GM12892 (cell line): ENCODE results near the gene LOXHD1.

ENCODE experiments used
- POLR2A ChIP-seq: IDR thresholded peaks from 2 replicates; pipeline ENCODE4 v1.6.1; 2011; ENCODE audit warnings: low read depth, low read length, control low read depth
- POLR2AphosphoS5 ChIP-seq: IDR thresholded peaks from 2 replicates; pipeline ENCODE4 v1.6.1; 2011; ENCODE audit warnings: low read depth, low read length, control low read depth

DNA sequence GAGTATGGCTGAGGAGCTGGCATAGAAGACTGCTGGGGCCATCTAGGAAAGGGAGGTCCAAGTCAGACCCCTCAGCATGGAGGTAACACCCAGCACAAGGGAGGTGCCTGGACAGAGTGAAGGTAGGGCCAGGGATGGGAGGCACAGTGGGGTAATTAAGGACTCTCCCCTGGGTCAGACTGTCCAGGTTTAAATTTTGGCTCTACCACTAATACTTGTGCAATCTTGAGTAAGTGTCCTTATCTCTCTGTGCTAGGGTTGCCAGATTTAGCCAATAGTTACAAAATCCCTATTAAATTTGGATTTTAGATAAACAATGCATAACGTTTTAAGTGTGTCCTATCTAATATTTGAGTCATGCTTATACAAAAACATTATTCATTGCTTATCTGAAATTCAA lies 109.5 kb downstream of the LOXHD1 start:
- TF ChIP-seq POLR2A, result no peak
- TF ChIP-seq POLR2AphosphoS5, result no peak
